Mucosa of gallbladder (tissue), 1 donor: Measurements from ENCODE around the gene MAP4K4. TPM values are rescaled to one million over a fixed set of nuclear protein-coding genes. Genes with fewer than 3 reads are reported as not detected.
"Not testable (repeated sequence)": the region's sequence is repeated elsewhere in the genome, so short reads cannot be mapped to it uniquely, and the experiment has no call there.

Source experiments
- DNase-seq: peaks from one replicate; pipeline ENCODE4 v3.0.0-alpha.2; 2020; ENCODE audit warnings: low spot score
- total RNA-seq: library from RNA; stranded (reverse); gene quantifications from one replicate; pipeline ENCODE4 v1.2.1, GENCODE V29; 2021
- donor health status: DM: no; HTN: no; CAD: no.

MAP4K4 gene
- total RNA-seq, 1 donor from 2014 or later, result 50.9 TPM

- DNase-seq, result no peak
Measured at GRCh38 chr2:101905746-101906336, 208.3 kb downstream of the MAP4K4 start.

GRCh38 chr2:101909760-101910159 is 212.3 kb downstream of the MAP4K4 start:
- no peak for DNase-seq

GRCh38 chr2:101912545-101912944 is 215.0 kb downstream of the MAP4K4 start:
- DNase-seq, result no peak

- DNase-seq, result peak; percentile 18
Measured at GRCh38 chr2:101921319-101921952, 223.9 kb downstream of the MAP4K4 start.

- no peak for DNase-seq
Measured at GRCh38 chr2:101921953-101922325, 224.4 kb downstream of the MAP4K4 start.

GRCh38 chr2:101924311-101924710 is 226.8 kb downstream of the MAP4K4 start:
- not testable (repeated sequence) for DNase-seq

- DNase-seq, result peak; percentile 24
Measured at GRCh38 chr2:101930019-101930418, 232.5 kb downstream of the MAP4K4 start.

- no peak for DNase-seq
Measured at GRCh38 chr2:101930847-101931246, 233.3 kb downstream of the MAP4K4 start.

GRCh38 chr2:101931402-101931801 is 233.9 kb downstream of the MAP4K4 start:
- DNase-seq, result no peak

- not testable (repeated sequence) for DNase-seq
Measured at GRCh38 chr2:101935764-101936163, 238.3 kb downstream of the MAP4K4 start.

GRCh38 chr2:101942851-101943250 is 245.3 kb downstream of the MAP4K4 start:
- no peak for DNase-seq

Other genes starting within 250 kb of the MAP4K4 start
- gene RFX8, start 222.6 kb upstream of the MAP4K4 start, total RNA-seq, result 0.29 TPM